H1 (cell line): Measurements from ENCODE around the gene GALNT12. TPM values are rescaled to one million over a fixed set of nuclear protein-coding genes. Genes with fewer than 3 reads are reported as not detected.

Source experiments
- CTCF ChIA-PET: fragments of 300-600 bp; sonication (Branson Sonifier 250); formaldehyde crosslinking; loops from one replicate; lab custom pipeline; 2021; ENCODE audit not compliant: partially characterized antibody; lab: Charles Lee
- POLR2A ChIA-PET: fragments of 300-600 bp; sonication (Branson Sonifier 250); formaldehyde crosslinking; loops from one replicate; lab custom pipeline; 2021; ENCODE audit warnings: inconsistent platforms; ENCODE audit not compliant: partially characterized antibody; lab: Charles Lee
- DNase-seq, 2 experiments: peaks; one replicate each; pipeline versions ENCODE4 v3.0.0 to v3.0.0-alpha.2; 2010 to 2022; ENCODE audit warnings: low spot score in 2 of 2, low read depth in 1 of 2, mixed read lengths in 1 of 2
- FAIRE-seq: peaks from 2 replicates; lab custom pipeline; 2011; peaks lifted over from hg19 to GRCh38; lab: Jason Lieb, UNC
- H2AFZ ChIP-seq: 2 replicates; pipeline ENCODE4 v1.8.1; 2012; ENCODE audit warnings: low read length, inconsistent platforms
- H2AK5ac ChIP-seq: 2 replicates; pipeline ENCODE4 v1.6.1; 2013; ENCODE audit warnings: low read depth, low read length
- H2BK120ac ChIP-seq: replicated peaks from 2 replicates; pipeline ENCODE3; 2013; ENCODE audit warnings: low read depth, low read length, inconsistent platforms
- H2BK12ac ChIP-seq: 2 replicates; pipeline ENCODE4 v1.6.1; 2013; ENCODE audit warnings: low read depth, low read length
- H2BK15ac ChIP-seq: 2 replicates; pipeline ENCODE4 v1.6.1; 2013; ENCODE audit warnings: low read length
- H2BK20ac ChIP-seq: 2 replicates; pipeline ENCODE4 v1.6.1; 2013; ENCODE audit warnings: low read length
- H2BK5ac ChIP-seq: 2 replicates; pipeline ENCODE4 v1.6.1; 2013; ENCODE audit warnings: low read depth, low read length
- H3K14ac ChIP-seq: 2 replicates; pipeline ENCODE4 v1.6.1; 2013; ENCODE audit warnings: inconsistent platforms; ENCODE audit not compliant: insufficient read length
- H3K18ac ChIP-seq: 2 replicates; pipeline ENCODE4 v1.6.1; 2013; ENCODE audit warnings: low read length; ENCODE audit errors: extremely low read depth
- H3K23ac ChIP-seq: 2 replicates; pipeline ENCODE4 v1.6.1; 2013; ENCODE audit warnings: inconsistent platforms; ENCODE audit not compliant: insufficient read length
- H3K23me2 ChIP-seq: 2 replicates; pipeline ENCODE4 v1.6.1; 2013; ENCODE audit warnings: low read depth, low read length
- H3K27ac ChIP-seq: 2 replicates; pipeline ENCODE4 v1.6.1; 2011; ENCODE audit warnings: low read depth, low read length, inconsistent platforms
- H3K27me3 ChIP-seq, 4 experiments: replicated peaks in 1 of 4; 1 replicate in 1 of 4; 2 replicates in 3 of 4; pipeline versions ENCODE4 v1.6.1 to v1.8.1; 2011 to 2013; ENCODE audit warnings: low read length in 3 of 4, mild to moderate bottlenecking in 3 of 4, inconsistent platforms in 2 of 4, mixed read lengths in 2 of 4, moderate library complexity in 1 of 4; ENCODE audit not compliant: control insufficient read depth in 3 of 4, insufficient read depth in 3 of 4; ENCODE audit errors: extremely low read depth in 1 of 4
- H3K36me3 ChIP-seq, 4 experiments: 2 replicates each; pipeline versions ENCODE4 v1.6.1 to v1.8.1; 2011 to 2013; ENCODE audit warnings: mild to moderate bottlenecking in 4 of 4, low read length in 3 of 4, moderate library complexity in 2 of 4, control low read depth in 1 of 4, inconsistent platforms in 1 of 4; ENCODE audit not compliant: insufficient read depth in 4 of 4, control insufficient read depth in 2 of 4
- H3K4ac ChIP-seq: replicated peaks from 2 replicates; pipeline ENCODE3; 2013; ENCODE audit warnings: low read length, low read depth, mixed read lengths, inconsistent platforms; ENCODE audit not compliant: insufficient read length
- H3K4me1 ChIP-seq, 4 experiments: replicated peaks in 1 of 4; 1 replicate in 1 of 4; 2 replicates in 3 of 4; pipeline versions ENCODE4 v1.6.1 to v1.8.1; 2011 to 2013; ENCODE audit warnings: low read length in 3 of 4, inconsistent platforms in 2 of 4, mixed read lengths in 1 of 4; ENCODE audit not compliant: insufficient read depth in 4 of 4, control insufficient read depth in 3 of 4
- H3K4me2 ChIP-seq, 2 experiments: 2 replicates each; pipeline versions ENCODE4 v1.6.1 to v1.8.1; 2011 to 2013; ENCODE audit warnings: low read depth in 2 of 2, low read length in 2 of 2, control low read depth in 1 of 2, inconsistent platforms in 1 of 2, mild to moderate bottlenecking in 1 of 2; ENCODE audit not compliant: insufficient read depth in 1 of 2
- H3K4me3 ChIP-seq, 4 experiments: fragments of 200-600, 300-600 bp in 1 of 4; sonication (generic), shearing (Covaris generic), sonication (Bioruptor Twin) in 1 of 4; 2 replicates each; pipeline versions ENCODE4 v1.5.1 to v1.8.1; 2011 to 2016; ENCODE audit warnings: low read length in 4 of 4, low read depth in 3 of 4, control low read depth in 2 of 4, inconsistent platforms in 2 of 4, mild to moderate bottlenecking in 2 of 4, mixed read lengths in 1 of 4, moderate library complexity in 1 of 4; ENCODE audit not compliant: insufficient read depth in 2 of 4; ENCODE audit errors: extremely low read depth in 1 of 4
- H3K56ac ChIP-seq: replicated peaks from 2 replicates; pipeline ENCODE3; 2013; ENCODE audit warnings: low read depth, mild to moderate bottlenecking, mixed read lengths, low read length, inconsistent platforms; ENCODE audit not compliant: insufficient read length
- H3K79me1 ChIP-seq: 2 replicates; pipeline ENCODE4 v1.6.1; 2013; ENCODE audit warnings: low read depth, low read length, control low read depth
- H3K79me2 ChIP-seq, 2 experiments: 2 replicates each; pipeline versions ENCODE4 v1.6.1 to v1.8.1; 2012 to 2013; ENCODE audit warnings: low read length in 2 of 2, mild to moderate bottlenecking in 2 of 2, inconsistent platforms in 1 of 2; ENCODE audit not compliant: insufficient read depth in 2 of 2, control insufficient read depth in 1 of 2
- H3K9ac ChIP-seq, 4 experiments: replicated peaks in 1 of 4; 1 replicate in 1 of 4; 2 replicates in 3 of 4; pipeline versions ENCODE4 v1.6.1 to v1.8.1; 2011 to 2013; ENCODE audit warnings: low read depth in 3 of 4, low read length in 3 of 4, control low read depth in 2 of 4, mild to moderate bottlenecking in 2 of 4, moderate library complexity in 2 of 4, inconsistent platforms in 1 of 4; ENCODE audit errors: extremely low read depth in 1 of 4
- H3K9me3 ChIP-seq, 2 experiments: 2 replicates each; pipeline versions ENCODE4 v1.6.1 to v1.8.1; 2012 to 2013; ENCODE audit warnings: mild to moderate bottlenecking in 2 of 2, moderate library complexity in 2 of 2, control low read depth in 1 of 2, inconsistent platforms in 1 of 2, low read depth in 1 of 2, low read length in 1 of 2, mixed read lengths in 1 of 2; ENCODE audit not compliant: insufficient read depth in 2 of 2
- H4K20me1 ChIP-seq, 2 experiments: replicated peaks in 1 of 2; 2 replicates each; pipeline versions ENCODE3 to v1.8.1; 2011 to 2013; ENCODE audit warnings: inconsistent platforms in 2 of 2, low read length in 2 of 2, mild to moderate bottlenecking in 1 of 2; ENCODE audit not compliant: insufficient read depth in 2 of 2, control insufficient read depth in 1 of 2
- H4K5ac ChIP-seq: 2 replicates; pipeline ENCODE4 v1.6.1; 2013; ENCODE audit warnings: low read length, low read depth, mixed read lengths, inconsistent platforms; ENCODE audit not compliant: insufficient read length
- H4K8ac ChIP-seq: 2 replicates; pipeline ENCODE4 v1.8.0; 2013; ENCODE audit warnings: mild to moderate bottlenecking, moderate library complexity, low read length, inconsistent platforms; ENCODE audit not compliant: insufficient read depth; ENCODE audit errors: extremely low read depth
- H4K91ac ChIP-seq: replicated peaks from 2 replicates; pipeline ENCODE3; 2013; ENCODE audit warnings: low read length, mixed read lengths, inconsistent platforms; ENCODE audit not compliant: insufficient read length
- ASH2L ChIP-seq: fragments of 200-600, 300-600 bp; sonication (generic); IDR thresholded peaks from one replicate; pipeline ENCODE4 v1.7.1; 2017; ENCODE audit warnings: low read length
- ATF2 ChIP-seq: IDR thresholded peaks from 2 replicates; pipeline ENCODE4 v1.6.1; 2012; ENCODE audit warnings: low read length, inconsistent platforms
- BACH1 ChIP-seq: IDR thresholded peaks from 2 replicates; pipeline ENCODE4 v1.6.1; 2012; ENCODE audit warnings: low read length, improper control_type of control experiment
- CBX8 ChIP-seq: fragments of 300-800, 300-1000 bp; sonication (generic); IDR thresholded peaks from 2 replicates; pipeline ENCODE4 v1.7.1; 2016; ENCODE audit warnings: low read depth, low read length, borderline replicate concordance
- CEBPB ChIP-seq: IDR thresholded peaks from 2 replicates; pipeline ENCODE4 v1.6.1; 2012; ENCODE audit warnings: low read depth, low read length
- GABPA ChIP-seq: IDR thresholded peaks from 2 replicates; pipeline ENCODE4 v1.6.1; 2011; ENCODE audit warnings: mild to moderate bottlenecking, low read length, moderate library complexity, borderline replicate concordance; ENCODE audit not compliant: insufficient read depth
- HDAC6 ChIP-seq: IDR thresholded peaks from one replicate; pipeline ENCODE4 v1.7.1; 2012; ENCODE audit warnings: low read depth, mild to moderate bottlenecking, inconsistent platforms, low read length, moderate library complexity
- MAFK ChIP-seq: IDR thresholded peaks from 2 replicates; pipeline ENCODE4 v1.6.1; 2012; ENCODE audit warnings: low read depth, mild to moderate bottlenecking, improper control_type of control experiment, low read length
- MAX ChIP-seq: IDR thresholded peaks from 2 replicates; pipeline ENCODE4 v1.6.1; 2012; ENCODE audit warnings: inconsistent platforms
- NANOG ChIP-seq: IDR thresholded peaks from 2 replicates; pipeline ENCODE4 v1.6.1; 2011; ENCODE audit warnings: low read length, low read depth, mild to moderate bottlenecking, inconsistent platforms; ENCODE audit not compliant: insufficient read depth, poor library complexity, severe bottlenecking
- RAD21 ChIP-seq, 2 experiments: IDR thresholded peaks in 1 of 2; conservative IDR thresholded peaks in 1 of 2; 2 replicates each; pipeline ENCODE4 v1.6.1; 2011; ENCODE audit warnings: low read depth in 2 of 2, low read length in 2 of 2, improper control_type of control experiment in 1 of 2, inconsistent platforms in 1 of 2, mild to moderate bottlenecking in 1 of 2, moderate library complexity in 1 of 2
- WGBS, 2 experiments: shearing (Covaris generic) in 1 of 2; methylation state at CpG; one replicate each; pipeline versions ENCODE4 v1.1.6 to v1.1.7; 2013 to 2015; ENCODE audit warnings: low lambda C conversion rate in 2 of 2, mixed read lengths in 2 of 2, inconsistent platforms in 1 of 2, low coverage in 1 of 2, missing lambda C conversion rate in 1 of 2; ENCODE audit not compliant: insufficient replicate concordance in 2 of 2, insufficient coverage in 1 of 2, insufficient read length in 1 of 2; ENCODE audit errors: extremely low coverage in 1 of 2, missing lambda C conversion rate in 1 of 2; 5-methylcytosine and 5-hydroxymethylcytosine counted together
- polyA plus RNA-seq, 7 experiments: library from polyadenylated mRNA; depleted of rRNA in 3 of 7; stranded (reverse) in 5 of 7; unstranded in 2 of 7; fragments of >200 nt in 5 of 7; fragments of 200-250 nt in 2 of 7; gene quantifications; 1 replicate in 5 of 7; 2 replicates in 1 of 7; 4 replicates in 1 of 7; pipeline versions ENCODE4 v1.2.1 to v1.2.3, GENCODE V29; 2011 to 2013; ENCODE audit warnings: missing spikeins in 2 of 7, mixed read lengths in 2 of 7
- total RNA-seq: library from RNA; stranded (reverse); fragmentation: NEBNext Ultra II Directional; extraction: Animal tissue kit (Norgen Biotek cat#: 25700); gene quantifications from 2 replicates; pipeline ENCODE4 v1.2.1, GENCODE V29; 2021

GALNT12 gene
- total and polyA plus RNA-seq, 2 of the 8 experiments (the other 6 are each of a cell fraction or from before 2014, with no cell fraction given) = 16.2 to 19.6 TPM

- peak overlapping the region in 1 of 4 experiments; percentile 67; a peak in 3 of 8 replicates for H3K4me3 ChIP-seq
These were observed 1.4 kb downstream of the GALNT12 start for GRCh38 chr9:98808875-98809274.

More at GRCh38 chr9:98808875-98809274, 1.4 kb downstream of the GALNT12 start:
- Histone ChIP-seq H3K4me2 (peak overlapping the region; percentile 66 to 78), H4K20me1 (no peaks in the 10 kb centered on the region), H2AFZ (no peak overlapping the region), H3K14ac (no peak overlapping the region), H3K23me2 (peaks cover 7% of the 10 kb centered on the region; the same call in 1 of the 2 replicates), H2BK15ac (no peak overlapping the region), H3K4me1 (peaks cover 5 to 19% (median 14%) of the 10 kb centered on the region in 4 experiments), H3K23ac (no peak overlapping the region), H3K79me1 (no peaks in the 10 kb centered on the region), H3K4ac (peak overlapping the region; percentile 60), H2BK120ac (no peak overlapping the region), H4K8ac (no peak overlapping the region), H3K9me3 (no peaks in the 10 kb centered on the region), H3K18ac (no peak overlapping the region), H3K36me3 (no peaks in the 10 kb centered on the region), H3K27me3 (peaks cover 0 to 5% (median 2%) of the 10 kb centered on the region in 4 experiments; a peak in 2 of 7 replicates), H4K91ac (no peak overlapping the region), H3K27ac (no peak overlapping the region), H2BK20ac (no peak overlapping the region), H3K56ac (no peak overlapping the region), H2BK5ac (no peak overlapping the region), H2BK12ac (no peak overlapping the region), H2AK5ac (no peak overlapping the region), H4K5ac (no peak overlapping the region), H3K79me2 (no peaks in the 10 kb centered on the region), H3K9ac (no peak overlapping the region)
- FAIRE-seq (no peak), DNase-seq (peak in 1 of 2 experiments; percentile 46)
- ChIA-PET POLR2A (interaction anchor here (1.2 kb wide), 1 partner anchor 35 kb away, joined by 4 read pairs; no protein-coding TSS in a partner anchor), CTCF (interaction anchor here (1.1 to 5.6 kb wide), 4 partner anchors 17 to 189 kb away, joined by 3 to 28 read pairs (median 4); no protein-coding TSS in a partner anchor)
- TF ChIP-seq NANOG = no peak
- TF ChIP-seq CBX8 = no peak
- TF ChIP-seq RAD21 (IDR thresholded peaks at IDR 0.05 in 1 of 2, conservative IDR thresholded peaks at IDR 0.05 in 1 of 2; ENCODE audit: low read depth in 2 of 2, low read length in 2 of 2) = no peak
- TF ChIP-seq ATF2 = no peak
- no peak for TF ChIP-seq MAFK
- no peak for TF ChIP-seq CEBPB
- TF ChIP-seq BACH1 = no peak
- no peak for TF ChIP-seq HDAC6
- TF ChIP-seq GABPA = no peak
- TF ChIP-seq MAX = no peak
- no peak for TF ChIP-seq ASH2L
- 87% methylated on average over 2 of the region's 2 CpGs; no CpG with 5 or more reads in 1 of the 2 experiments for WGBS, 2 experiments
